ENCODE measurements around the gene MRPL53.
"Not testable (repeated sequence)": the region's sequence is repeated elsewhere in the genome, so short reads cannot be mapped to it uniquely, and the experiment has no call there.

- TF ChIP-seq CTCF (conservative IDR thresholded peaks at IDR 0.05; ENCODE audit: low read depth in 2 of 2); EZH2 (IDR thresholded peaks at IDR 0.05; ENCODE audit: low read depth, unreplicated experiment); EZH2phosphoT487 (IDR thresholded peaks at IDR 0.05; ENCODE audit: unreplicated experiment); POLR2AphosphoS5 (IDR thresholded peaks at IDR 0.05; ENCODE audit: low read depth); CREB1 (CRISPR knock-in tag; IDR thresholded peaks at IDR 0.05; ENCODE audit: low read depth); ZNF114 (CRISPR knock-in tag; IDR thresholded peaks at IDR 0.05); JUNB (IDR thresholded peaks at IDR 0.05; ENCODE audit: unreplicated experiment); NANOG (IDR thresholded peaks at IDR 0.05; ENCODE audit: borderline replicate concordance); STAT1 (IDR thresholded peaks at IDR 0.05; ENCODE audit: unreplicated experiment); ZNF331 (CRISPR knock-in tag; IDR thresholded peaks at IDR 0.05; ENCODE audit: low read depth): not testable (repeated sequence)
- TF ChIP-seq, protein P1, sequence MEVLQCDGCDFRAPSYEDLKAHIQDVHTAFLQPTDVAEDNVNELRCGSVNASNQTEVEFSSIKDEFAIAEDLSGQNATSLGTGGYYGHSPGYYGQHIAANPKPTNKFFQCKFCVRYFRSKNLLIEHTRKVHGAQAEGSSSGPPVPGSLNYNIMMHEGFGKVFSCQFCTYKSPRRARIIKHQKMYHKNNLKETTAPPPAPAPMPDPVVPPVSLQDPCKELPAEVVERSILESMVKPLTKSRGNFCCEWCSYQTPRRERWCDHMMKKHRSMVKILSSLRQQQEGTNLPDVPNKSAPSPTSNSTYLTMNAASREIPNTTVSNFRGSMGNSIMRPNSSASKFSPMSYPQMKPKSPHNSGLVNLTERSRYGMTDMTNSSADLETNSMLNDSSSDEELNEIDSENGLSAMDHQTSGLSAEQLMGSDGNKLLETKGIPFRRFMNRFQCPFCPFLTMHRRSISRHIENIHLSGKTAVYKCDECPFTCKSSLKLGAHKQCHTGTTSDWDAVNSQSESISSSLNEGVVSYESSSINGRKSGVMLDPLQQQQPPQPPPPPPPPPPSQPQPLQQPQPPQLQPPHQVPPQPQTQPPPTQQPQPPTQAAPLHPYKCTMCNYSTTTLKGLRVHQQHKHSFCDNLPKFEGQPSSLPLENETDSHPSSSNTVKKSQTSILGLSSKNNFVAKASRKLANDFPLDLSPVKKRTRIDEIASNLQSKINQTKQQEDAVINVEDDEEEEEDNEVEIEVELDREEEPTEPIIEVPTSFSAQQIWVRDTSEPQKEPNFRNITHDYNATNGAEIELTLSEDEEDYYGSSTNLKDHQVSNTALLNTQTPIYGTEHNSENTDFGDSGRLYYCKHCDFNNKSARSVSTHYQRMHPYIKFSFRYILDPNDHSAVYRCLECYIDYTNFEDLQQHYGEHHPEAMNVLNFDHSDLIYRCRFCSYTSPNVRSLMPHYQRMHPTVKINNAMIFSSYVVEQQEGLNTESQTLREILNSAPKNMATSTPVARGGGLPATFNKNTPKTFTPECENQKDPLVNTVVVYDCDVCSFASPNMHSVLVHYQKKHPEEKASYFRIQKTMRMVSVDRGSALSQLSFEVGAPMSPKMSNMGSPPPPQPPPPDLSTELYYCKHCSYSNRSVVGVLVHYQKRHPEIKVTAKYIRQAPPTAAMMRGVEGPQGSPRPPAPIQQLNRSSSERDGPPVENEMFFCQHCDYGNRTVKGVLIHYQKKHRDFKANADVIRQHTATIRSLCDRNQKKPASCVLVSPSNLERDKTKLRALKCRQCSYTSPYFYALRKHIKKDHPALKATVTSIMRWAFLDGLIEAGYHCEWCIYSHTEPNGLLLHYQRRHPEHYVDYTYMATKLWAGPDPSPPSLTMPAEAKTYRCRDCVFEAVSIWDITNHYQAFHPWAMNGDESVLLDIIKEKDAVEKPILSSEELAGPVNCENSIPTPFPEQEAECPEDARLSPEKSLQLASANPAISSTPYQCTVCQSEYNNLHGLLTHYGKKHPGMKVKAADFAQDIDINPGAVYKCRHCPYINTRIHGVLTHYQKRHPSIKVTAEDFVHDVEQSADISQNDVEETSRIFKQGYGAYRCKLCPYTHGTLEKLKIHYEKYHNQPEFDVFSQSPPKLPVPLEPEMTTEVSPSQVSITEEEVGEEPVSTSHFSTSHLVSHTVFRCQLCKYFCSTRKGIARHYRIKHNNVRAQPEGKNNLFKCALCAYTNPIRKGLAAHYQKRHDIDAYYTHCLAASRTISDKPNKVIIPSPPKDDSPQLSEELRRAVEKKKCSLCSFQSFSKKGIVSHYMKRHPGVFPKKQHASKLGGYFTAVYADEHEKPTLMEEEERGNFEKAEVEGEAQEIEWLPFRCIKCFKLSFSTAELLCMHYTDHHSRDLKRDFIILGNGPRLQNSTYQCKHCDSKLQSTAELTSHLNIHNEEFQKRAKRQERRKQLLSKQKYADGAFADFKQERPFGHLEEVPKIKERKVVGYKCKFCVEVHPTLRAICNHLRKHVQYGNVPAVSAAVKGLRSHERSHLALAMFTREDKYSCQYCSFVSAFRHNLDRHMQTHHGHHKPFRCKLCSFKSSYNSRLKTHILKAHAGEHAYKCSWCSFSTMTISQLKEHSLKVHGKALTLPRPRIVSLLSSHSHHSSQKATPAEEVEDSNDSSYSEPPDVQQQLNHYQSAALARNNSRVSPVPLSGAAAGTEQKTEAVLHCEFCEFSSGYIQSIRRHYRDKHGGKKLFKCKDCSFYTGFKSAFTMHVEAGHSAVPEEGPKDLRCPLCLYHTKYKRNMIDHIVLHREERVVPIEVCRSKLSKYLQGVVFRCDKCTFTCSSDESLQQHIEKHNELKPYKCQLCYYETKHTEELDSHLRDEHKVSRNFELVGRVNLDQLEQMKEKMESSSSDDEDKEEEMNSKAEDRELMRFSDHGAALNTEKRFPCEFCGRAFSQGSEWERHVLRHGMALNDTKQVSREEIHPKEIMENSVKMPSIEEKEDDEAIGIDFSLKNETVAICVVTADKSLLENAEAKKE (CRISPR knock-in tag; IDR thresholded peaks at IDR 0.05): not testable (repeated sequence)
- TF ChIP-seq, protein P2, sequence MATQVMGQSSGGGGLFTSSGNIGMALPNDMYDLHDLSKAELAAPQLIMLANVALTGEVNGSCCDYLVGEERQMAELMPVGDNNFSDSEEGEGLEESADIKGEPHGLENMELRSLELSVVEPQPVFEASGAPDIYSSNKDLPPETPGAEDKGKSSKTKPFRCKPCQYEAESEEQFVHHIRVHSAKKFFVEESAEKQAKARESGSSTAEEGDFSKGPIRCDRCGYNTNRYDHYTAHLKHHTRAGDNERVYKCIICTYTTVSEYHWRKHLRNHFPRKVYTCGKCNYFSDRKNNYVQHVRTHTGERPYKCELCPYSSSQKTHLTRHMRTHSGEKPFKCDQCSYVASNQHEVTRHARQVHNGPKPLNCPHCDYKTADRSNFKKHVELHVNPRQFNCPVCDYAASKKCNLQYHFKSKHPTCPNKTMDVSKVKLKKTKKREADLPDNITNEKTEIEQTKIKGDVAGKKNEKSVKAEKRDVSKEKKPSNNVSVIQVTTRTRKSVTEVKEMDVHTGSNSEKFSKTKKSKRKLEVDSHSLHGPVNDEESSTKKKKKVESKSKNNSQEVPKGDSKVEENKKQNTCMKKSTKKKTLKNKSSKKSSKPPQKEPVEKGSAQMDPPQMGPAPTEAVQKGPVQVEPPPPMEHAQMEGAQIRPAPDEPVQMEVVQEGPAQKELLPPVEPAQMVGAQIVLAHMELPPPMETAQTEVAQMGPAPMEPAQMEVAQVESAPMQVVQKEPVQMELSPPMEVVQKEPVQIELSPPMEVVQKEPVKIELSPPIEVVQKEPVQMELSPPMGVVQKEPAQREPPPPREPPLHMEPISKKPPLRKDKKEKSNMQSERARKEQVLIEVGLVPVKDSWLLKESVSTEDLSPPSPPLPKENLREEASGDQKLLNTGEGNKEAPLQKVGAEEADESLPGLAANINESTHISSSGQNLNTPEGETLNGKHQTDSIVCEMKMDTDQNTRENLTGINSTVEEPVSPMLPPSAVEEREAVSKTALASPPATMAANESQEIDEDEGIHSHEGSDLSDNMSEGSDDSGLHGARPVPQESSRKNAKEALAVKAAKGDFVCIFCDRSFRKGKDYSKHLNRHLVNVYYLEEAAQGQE (IDR thresholded peaks at IDR 0.05; ENCODE audit: unreplicated experiment): not testable (repeated sequence)
- TF ChIP-seq, protein P3, sequence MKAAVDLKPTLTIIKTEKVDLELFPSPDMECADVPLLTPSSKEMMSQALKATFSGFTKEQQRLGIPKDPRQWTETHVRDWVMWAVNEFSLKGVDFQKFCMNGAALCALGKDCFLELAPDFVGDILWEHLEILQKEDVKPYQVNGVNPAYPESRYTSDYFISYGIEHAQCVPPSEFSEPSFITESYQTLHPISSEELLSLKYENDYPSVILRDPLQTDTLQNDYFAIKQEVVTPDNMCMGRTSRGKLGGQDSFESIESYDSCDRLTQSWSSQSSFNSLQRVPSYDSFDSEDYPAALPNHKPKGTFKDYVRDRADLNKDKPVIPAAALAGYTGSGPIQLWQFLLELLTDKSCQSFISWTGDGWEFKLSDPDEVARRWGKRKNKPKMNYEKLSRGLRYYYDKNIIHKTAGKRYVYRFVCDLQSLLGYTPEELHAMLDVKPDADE (IDR thresholded peaks at IDR 0.05): not testable (repeated sequence)
Measured at GRCh38 chr2:74442483-74443297, 29.8 kb downstream of the MRPL53 start.
